ENCODE measurements around the gene C1QC.
"Not testable (repeated sequence)": the region's sequence is repeated elsewhere in the genome, so short reads cannot be mapped to it uniquely, and the experiment has no call there.

Gene C1QC

GRCh38 chr1:22662318-22662717 lies 18.9 kb downstream of the C1QC start:
- in situ Hi-C loops (cut with HindIII; ENCODE audit: low pct_unique_long_range_greater_than_20kb, low sequenced_read_pairs) = no loop called here
- no peak for TF ChIP-seq JUND (IDR thresholded peaks at IDR 0.05; ENCODE audit: low read depth)
- peak; percentile 17 to 83 for DNase-seq (ENCODE audit: low read depth in 1 of 2, low spot score in 1 of 2)

GRCh38 chr1:22662986-22663408 lies 19.6 kb downstream of the C1QC start:
- no peak for TF ChIP-seq JUND (IDR thresholded peaks at IDR 0.05; ENCODE audit: low read depth)

GRCh38 chr1:22665752-22666151 lies 22.3 kb downstream of the C1QC start:
- in situ Hi-C loops (cut with HindIII; ENCODE audit: low pct_unique_long_range_greater_than_20kb, low sequenced_read_pairs) = no loop called here
- DNase-seq (ENCODE audit: low read depth in 1 of 2, low spot score in 1 of 2) = peak; percentile 23 to 45
- no peak for TF ChIP-seq JUND (IDR thresholded peaks at IDR 0.05; ENCODE audit: low read depth)

More at GRCh38 chr1:22662986-22663408, 19.6 kb downstream of the C1QC start:
- in situ Hi-C loops (cut with HindIII; ENCODE audit: low pct_unique_long_range_greater_than_20kb, low sequenced_read_pairs) = no loop called here
- DNase-seq (ENCODE audit: low read depth in 1 of 2, low spot score in 1 of 2) = no peak

- TF ChIP-seq JUND (IDR thresholded peaks at IDR 0.05; ENCODE audit: low read depth) = no peak
- DNase-seq (ENCODE audit: low read depth in 1 of 2, low spot score in 1 of 2) = no peak
- in situ Hi-C loops (cut with HindIII; ENCODE audit: low pct_unique_long_range_greater_than_20kb, low sequenced_read_pairs) = no loop called here
Measured at GRCh38 chr1:22666412-22666811, 23.0 kb downstream of the C1QC start.

GRCh38 chr1:22668840-22669239 lies 25.4 kb downstream of the C1QC start:
- DNase-seq (ENCODE audit: low read depth in 1 of 2, low spot score in 1 of 2); in situ Hi-C loops (cut with HindIII; ENCODE audit: low pct_unique_long_range_greater_than_20kb, low sequenced_read_pairs): not testable (repeated sequence)

- in situ Hi-C loops (cut with HindIII; ENCODE audit: low pct_unique_long_range_greater_than_20kb, low sequenced_read_pairs) = no loop called here
- DNase-seq (ENCODE audit: low read depth in 1 of 2, low spot score in 1 of 2) = no peak
- no peak for TF ChIP-seq JUND (IDR thresholded peaks at IDR 0.05; ENCODE audit: low read depth)
Measured at GRCh38 chr1:22670352-22670975, 27.0 kb downstream of the C1QC start.

GRCh38 chr1:22671999-22672398 lies 28.6 kb downstream of the C1QC start:
- TF ChIP-seq JUND (IDR thresholded peaks at IDR 0.05; ENCODE audit: low read depth) = no peak
- no peak for DNase-seq (ENCODE audit: low read depth in 1 of 2, low spot score in 1 of 2)
- in situ Hi-C loops (cut with HindIII; ENCODE audit: low pct_unique_long_range_greater_than_20kb, low sequenced_read_pairs) = no loop called here

GRCh38 chr1:22673486-22674409 lies 30.3 kb downstream of the C1QC start:
- in situ Hi-C loops (cut with HindIII; ENCODE audit: low pct_unique_long_range_greater_than_20kb, low sequenced_read_pairs) = no loop called here
- DNase-seq (ENCODE audit: low read depth in 1 of 2, low spot score in 1 of 2) = peak; percentile 48 to 66

GRCh38 chr1:22674410-22674749 lies 30.9 kb downstream of the C1QC start:
- in situ Hi-C loops (cut with HindIII; ENCODE audit: low pct_unique_long_range_greater_than_20kb, low sequenced_read_pairs) = no loop called here
- DNase-seq (ENCODE audit: low read depth in 1 of 2, low spot score in 1 of 2) = no peak
- no peak for TF ChIP-seq JUND (IDR thresholded peaks at IDR 0.05; ENCODE audit: low read depth)

More at GRCh38 chr1:22673486-22674409, 30.3 kb downstream of the C1QC start:
- no peak for TF ChIP-seq JUND (IDR thresholded peaks at IDR 0.05; ENCODE audit: low read depth)

- in situ Hi-C loops (cut with HindIII; ENCODE audit: low pct_unique_long_range_greater_than_20kb, low sequenced_read_pairs); DNase-seq (ENCODE audit: low read depth in 1 of 2, low spot score in 1 of 2): not testable (repeated sequence)
Measured at GRCh38 chr1:22676151-22676550, 32.7 kb downstream of the C1QC start.

GRCh38 chr1:22676916-22677583 lies 33.6 kb downstream of the C1QC start:
- TF ChIP-seq JUND (IDR thresholded peaks at IDR 0.05; ENCODE audit: low read depth) = no peak
- in situ Hi-C loops (cut with HindIII; ENCODE audit: low pct_unique_long_range_greater_than_20kb, low sequenced_read_pairs) = no loop called here
- no peak for DNase-seq (ENCODE audit: low read depth in 1 of 2, low spot score in 1 of 2)

GRCh38 chr1:22677931-22678896 lies 34.8 kb downstream of the C1QC start:
- DNase-seq (ENCODE audit: low read depth in 1 of 2, low spot score in 1 of 2) = no peak
- no peak for TF ChIP-seq JUND (IDR thresholded peaks at IDR 0.05; ENCODE audit: low read depth)
- in situ Hi-C loops (cut with HindIII; ENCODE audit: low pct_unique_long_range_greater_than_20kb, low sequenced_read_pairs) = no loop called here
